Dendritic cell treated with granulocyte-macrophage colony-stimulating factor and Interleukin-4, amounts not matched to agents 40 ng/mL and 50 ng/mL, for 4 days (primary cell): ENCODE data around the gene STBD1.
"Not testable (repeated sequence)": the region's sequence is repeated elsewhere in the genome, so short reads cannot be mapped to it uniquely, and the experiment has no call there.

Experiments used
- H3K27ac Mint-ChIP-seq: one replicate; pipeline ENCODE4 v1.8.0; 2022; ENCODE audit warnings: mild to moderate bottlenecking, mixed read lengths
- H3K27me3 Mint-ChIP-seq: one replicate; pipeline ENCODE4 v1.8.0; 2022; ENCODE audit warnings: mild to moderate bottlenecking, mixed read lengths
- H3K36me3 Mint-ChIP-seq: one replicate; pipeline ENCODE4 v1.8.0; 2022; ENCODE audit warnings: low read depth, mixed read lengths
- H3K4me1 Mint-ChIP-seq: one replicate; pipeline ENCODE4 v1.8.0; 2022; ENCODE audit warnings: low read depth, mixed read lengths
- H3K4me3 Mint-ChIP-seq: one replicate; pipeline ENCODE4 v1.8.0; 2022; ENCODE audit warnings: mild to moderate bottlenecking, moderate library complexity, mixed read lengths
- H3K9me3 Mint-ChIP-seq: one replicate; pipeline ENCODE4 v1.8.0; 2022; ENCODE audit warnings: mixed read lengths
- intact Hi-C: fragments of 100-400 bp; cut with micrococcal nuclease; formaldehyde crosslinking; loops from one replicate; pipeline ENCODE4 v1.15.0; 2022

The STBD1 gene

DNA sequence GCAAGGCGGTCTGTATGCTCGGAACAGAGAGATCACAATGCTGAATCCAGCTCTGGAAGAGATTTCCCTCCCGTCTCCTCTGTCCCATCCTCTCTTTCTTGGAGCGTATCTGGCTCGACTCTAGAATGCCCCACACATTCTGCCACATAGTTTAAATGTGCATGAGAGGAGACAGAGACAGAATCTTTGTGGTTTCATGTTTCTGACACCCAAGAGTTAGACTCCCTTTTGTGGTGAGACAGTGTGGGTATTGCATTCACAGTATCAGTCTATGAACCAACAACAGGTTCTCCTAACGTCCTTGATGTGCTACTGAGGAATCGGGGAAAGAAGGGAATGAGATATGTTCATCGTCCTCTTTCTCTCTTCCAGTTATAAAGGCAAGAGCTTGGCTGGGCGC lies 29.7 kb upstream of the STBD1 start:
- Mint-ChIP-seq H3K27ac (no peak overlapping the region), H3K27me3 (no peaks in the 10 kb centered on the region), H3K4me1 (peaks cover 15% of the 10 kb centered on the region), H3K9me3 (no peaks in the 10 kb centered on the region), H3K36me3 (no peaks in the 10 kb centered on the region), H3K4me3 (no peak overlapping the region)
- intact Hi-C loops = no loop called here

DNA sequence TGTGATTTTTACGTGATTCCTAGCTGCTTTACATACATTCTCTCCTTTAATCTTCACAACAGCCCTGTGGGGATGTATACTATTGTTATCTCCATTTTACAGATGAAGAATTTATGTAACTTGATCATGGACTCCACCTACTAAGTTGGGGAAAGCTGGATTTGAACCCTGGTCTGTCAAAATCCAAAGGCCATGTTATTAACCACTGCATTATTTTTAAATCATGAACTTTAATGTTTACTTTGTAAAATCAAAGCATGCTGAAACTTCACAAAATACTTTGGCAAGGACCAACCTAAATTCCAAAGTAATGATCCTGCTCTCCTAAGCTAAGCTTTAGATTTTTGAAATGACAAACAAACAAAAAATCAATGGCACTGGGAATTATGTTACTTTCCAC lies 28.9 kb upstream of the STBD1 start:
- Mint-ChIP-seq H3K4me1 (peaks cover 15% of the 10 kb centered on the region), H3K36me3 (no peaks in the 10 kb centered on the region), H3K9me3 (no peaks in the 10 kb centered on the region), H3K27me3 (no peaks in the 10 kb centered on the region), H3K4me3 (no peak overlapping the region), H3K27ac (no peak overlapping the region)
- intact Hi-C loops = no loop called here

DNA sequence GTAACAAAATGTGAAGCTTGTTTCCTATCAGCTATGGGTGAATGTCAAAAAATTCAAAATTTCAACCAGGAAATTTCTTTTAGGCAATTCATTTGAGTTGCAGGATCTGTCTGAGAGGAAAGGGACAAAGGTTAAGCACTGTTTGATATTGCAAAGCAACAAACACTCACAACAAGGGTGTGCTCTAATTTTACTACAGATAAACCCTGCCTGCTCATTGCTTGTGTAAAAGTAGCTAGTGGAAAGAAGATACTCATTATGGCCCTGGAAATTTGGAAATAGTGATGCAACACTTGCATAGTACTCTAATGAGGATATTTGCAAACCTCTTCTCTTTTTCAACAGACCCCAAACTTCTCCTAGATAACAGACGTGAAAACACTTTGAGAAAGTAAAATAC lies 27.9 kb upstream of the STBD1 start:
- H3K27ac Mint-ChIP-seq = no peak overlapping the region
- intact Hi-C loops = no loop called here
- no peaks in the 10 kb centered on the region for H3K27me3 Mint-ChIP-seq
- no peaks in the 10 kb centered on the region for H3K36me3 Mint-ChIP-seq
- H3K4me3 Mint-ChIP-seq = no peak overlapping the region
- peaks cover 15% of the 10 kb centered on the region for H3K4me1 Mint-ChIP-seq
- H3K9me3 Mint-ChIP-seq = no peaks in the 10 kb centered on the region

DNA sequence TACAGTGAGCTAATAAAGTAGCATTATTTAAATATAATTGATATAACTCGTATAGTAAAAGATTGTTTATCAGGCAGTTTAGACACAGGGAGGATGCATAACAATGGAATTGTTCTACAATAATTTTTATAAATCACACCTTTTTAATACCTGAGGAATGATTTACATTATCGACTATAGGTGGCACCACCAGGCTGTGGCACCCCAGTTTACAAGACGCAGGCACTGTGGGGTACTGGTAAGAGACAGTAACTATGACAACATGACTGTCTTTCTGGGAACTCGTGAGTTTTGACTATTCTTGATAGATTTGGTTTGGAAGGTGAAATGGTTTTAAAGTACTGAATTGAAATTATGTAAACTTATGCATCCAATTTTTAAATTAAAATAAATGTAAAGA lies 27.1 kb upstream of the STBD1 start:
- Mint-ChIP-seq H3K4me1 (peaks cover 15% of the 10 kb centered on the region), H3K27me3 (no peaks in the 10 kb centered on the region), H3K36me3 (no peaks in the 10 kb centered on the region), H3K27ac (no peak overlapping the region), H3K9me3 (no peaks in the 10 kb centered on the region), H3K4me3 (no peak overlapping the region)
- intact Hi-C loops = no loop called here

DNA sequence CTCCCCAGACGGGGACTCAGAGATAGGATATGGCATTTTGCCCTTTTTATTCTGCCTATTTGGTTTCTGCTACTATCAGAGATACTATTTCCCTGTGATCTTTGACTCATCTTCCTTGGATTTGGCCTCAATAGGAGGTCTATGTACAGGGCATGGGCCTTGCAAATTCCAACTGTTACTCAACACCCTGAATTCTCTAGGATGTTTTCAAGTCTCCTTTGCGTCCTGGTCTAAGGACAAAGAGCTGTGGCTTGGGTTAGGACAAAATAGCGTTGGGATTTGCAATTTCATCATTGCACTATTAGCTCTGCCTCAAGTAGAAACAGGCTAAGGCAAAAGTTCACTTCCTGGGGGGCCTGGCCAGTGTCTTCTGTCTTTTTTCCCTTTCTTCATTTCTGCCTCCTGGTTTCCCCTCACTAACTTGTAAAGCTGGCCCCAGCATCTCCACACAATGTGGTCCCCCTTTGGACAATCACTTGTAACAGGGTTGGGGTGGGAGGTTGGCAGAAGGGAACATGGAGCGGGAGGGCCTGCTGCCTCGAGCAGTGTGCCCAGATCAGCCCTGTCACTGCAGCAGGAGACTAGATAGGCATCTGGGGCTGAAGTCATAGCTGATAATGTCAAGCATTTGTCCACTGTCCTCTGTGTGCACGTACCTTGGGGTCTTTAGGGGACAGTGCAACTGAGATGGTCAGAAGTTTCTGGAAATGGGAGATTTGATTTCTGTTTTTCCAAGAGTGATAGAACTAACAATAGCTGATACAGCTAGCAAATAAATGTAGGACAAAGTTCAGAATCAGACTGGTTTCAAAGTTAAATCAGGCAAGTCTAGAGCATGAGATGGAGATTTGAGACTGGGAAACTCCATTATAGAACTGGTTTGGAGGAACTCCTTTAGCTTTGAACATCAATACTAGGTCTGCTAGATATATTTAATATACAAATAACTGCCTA lies 25.8 kb upstream of the STBD1 start:
- H3K27ac Mint-ChIP-seq = no peak overlapping the region
- H3K4me1 Mint-ChIP-seq = peaks cover 11% of the 10 kb centered on the region
- H3K9me3 Mint-ChIP-seq = no peaks in the 10 kb centered on the region
- H3K4me3 Mint-ChIP-seq = no peak overlapping the region
- H3K27me3 Mint-ChIP-seq = no peaks in the 10 kb centered on the region
- intact Hi-C loops = no loop called here
- no peaks in the 10 kb centered on the region for H3K36me3 Mint-ChIP-seq

DNA sequence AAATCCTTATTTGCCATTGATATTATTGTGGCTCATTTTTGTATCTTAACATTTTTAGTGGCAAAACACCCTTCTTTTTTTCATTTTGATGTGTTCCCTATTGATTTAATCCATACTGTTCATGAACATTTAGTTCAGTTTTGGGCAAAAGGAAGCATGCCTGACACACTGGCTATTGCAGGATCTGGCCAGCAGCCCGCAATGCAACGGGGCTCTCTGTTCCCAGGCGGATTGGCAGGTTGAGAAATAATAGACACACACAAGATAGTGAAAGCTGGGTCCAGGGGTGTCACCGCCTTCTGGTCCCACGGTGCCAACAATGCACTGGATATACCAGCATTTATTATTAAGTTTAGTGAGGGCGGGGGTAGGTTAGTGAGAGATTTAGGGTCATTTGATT lies 24.9 kb upstream of the STBD1 start:
- H3K27ac Mint-ChIP-seq, H3K27me3 Mint-ChIP-seq, H3K36me3 Mint-ChIP-seq, H3K4me1 Mint-ChIP-seq, H3K9me3 Mint-ChIP-seq, H3K4me3 Mint-ChIP-seq, intact Hi-C loops: not testable (repeated sequence)

DNA sequence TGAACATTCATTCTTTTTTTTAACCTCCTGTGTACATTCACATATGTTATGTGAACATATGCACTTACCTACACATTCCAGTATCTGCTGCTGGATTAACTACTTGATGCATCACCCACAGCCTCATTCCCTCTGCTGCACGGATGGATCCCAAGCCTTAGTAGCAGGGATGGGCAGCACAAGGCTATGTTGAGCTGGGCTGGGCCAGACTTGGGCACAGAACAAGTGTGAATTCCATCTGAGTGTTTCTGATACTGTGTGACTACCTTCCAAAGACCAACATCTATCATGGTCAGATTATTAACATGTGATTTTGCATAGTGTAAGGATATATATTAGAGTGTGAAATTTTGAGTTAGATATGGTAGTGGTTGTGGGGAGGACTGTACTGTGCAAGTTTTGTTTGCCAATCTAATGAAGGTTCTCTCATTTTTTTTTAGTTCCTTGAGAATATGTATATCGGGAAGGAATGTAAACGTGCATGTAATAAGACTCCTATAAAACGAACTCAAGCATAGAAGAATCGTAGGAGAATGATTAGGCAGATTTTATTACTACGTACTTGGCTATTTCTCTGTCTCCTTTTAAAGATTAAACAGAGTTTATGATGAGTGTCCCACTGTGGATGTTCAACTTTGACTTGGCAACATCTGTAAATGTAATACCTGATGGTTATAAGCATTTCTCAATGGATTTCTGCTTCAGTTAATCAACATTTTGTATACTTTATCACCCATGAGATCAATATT lies 23.4 kb upstream of the STBD1 start:
- no peak overlapping the region for H3K4me3 Mint-ChIP-seq
- H3K9me3 Mint-ChIP-seq = no peaks in the 10 kb centered on the region
- H3K27ac Mint-ChIP-seq = no peak overlapping the region
- no peaks in the 10 kb centered on the region for H3K27me3 Mint-ChIP-seq
- peaks cover 7% of the 10 kb centered on the region for H3K4me1 Mint-ChIP-seq
- H3K36me3 Mint-ChIP-seq = no peaks in the 10 kb centered on the region
- intact Hi-C loops = no loop called here

DNA sequence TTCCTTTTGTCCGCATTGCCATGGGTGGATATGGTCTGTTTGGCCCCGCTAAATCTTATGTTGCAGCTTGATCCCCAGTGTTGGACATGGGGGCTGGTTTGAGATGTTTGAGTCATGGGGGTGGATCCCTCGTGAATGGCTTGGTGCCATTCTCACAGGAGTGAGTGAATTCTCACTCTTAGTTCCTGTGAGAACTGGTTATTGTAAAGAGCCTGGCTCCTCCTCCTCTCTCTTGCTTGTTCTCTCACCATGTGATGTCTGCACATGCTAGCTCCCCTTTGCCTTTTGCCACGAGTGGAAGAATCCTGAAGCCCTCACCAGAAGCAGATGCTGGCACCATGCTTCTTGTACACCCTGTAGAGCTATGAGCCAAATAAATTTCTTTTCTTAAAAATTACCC lies 22.6 kb upstream of the STBD1 start:
- H3K4me1 Mint-ChIP-seq = no peaks in the 10 kb centered on the region
- no peaks in the 10 kb centered on the region for H3K36me3 Mint-ChIP-seq
- H3K27ac Mint-ChIP-seq = no peak overlapping the region
- intact Hi-C loops = no loop called here
- no peak overlapping the region for H3K4me3 Mint-ChIP-seq
- no peaks in the 10 kb centered on the region for H3K27me3 Mint-ChIP-seq
- H3K9me3 Mint-ChIP-seq = no peaks in the 10 kb centered on the region

DNA sequence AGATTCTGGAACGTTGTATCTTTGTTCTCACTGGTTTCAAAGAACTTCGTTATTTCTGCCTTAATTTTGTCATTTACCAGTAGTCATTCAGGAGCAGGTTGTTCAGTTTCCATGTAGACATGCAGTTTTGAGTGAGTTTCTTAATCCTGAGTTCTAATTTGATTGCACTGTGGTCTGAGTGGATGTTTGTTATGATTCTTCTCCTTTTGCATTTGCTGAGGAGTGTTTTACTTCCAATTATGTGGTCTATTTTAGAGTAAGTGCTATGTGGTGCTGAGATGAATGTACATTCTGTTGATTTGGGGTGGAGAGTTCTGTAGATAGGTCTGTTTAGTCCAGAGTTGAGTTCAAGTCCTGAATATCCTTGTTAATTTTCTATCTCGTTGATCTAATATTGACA lies 18.7 kb upstream of the STBD1 start:
- H3K4me1 Mint-ChIP-seq, intact Hi-C loops, H3K36me3 Mint-ChIP-seq, H3K9me3 Mint-ChIP-seq, H3K27ac Mint-ChIP-seq, H3K27me3 Mint-ChIP-seq, H3K4me3 Mint-ChIP-seq: not testable (repeated sequence)

DNA sequence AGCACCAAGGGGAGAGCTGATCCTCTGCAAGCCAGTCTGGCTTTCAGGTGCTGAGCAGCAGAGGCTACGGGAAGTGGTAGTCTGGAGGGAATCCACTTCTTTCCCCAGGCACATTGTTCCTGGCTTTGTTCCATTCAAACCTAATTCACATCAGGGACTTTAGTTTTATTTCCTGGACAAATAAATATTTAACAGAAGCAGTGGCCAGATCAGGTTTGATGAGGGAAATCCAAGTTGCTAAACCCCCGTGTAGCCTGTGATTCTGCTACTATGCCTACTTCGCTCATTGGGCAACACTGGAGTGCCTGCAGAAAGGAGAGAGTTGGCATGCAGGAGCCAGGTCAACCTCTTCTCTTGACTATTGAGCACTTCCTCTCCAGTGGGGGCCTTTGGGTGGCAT lies 13.8 kb upstream of the STBD1 start:
- Mint-ChIP-seq H3K27ac (no peak overlapping the region), H3K4me1 (peaks cover 19% of the 10 kb centered on the region), H3K9me3 (no peaks in the 10 kb centered on the region), H3K4me3 (no peak overlapping the region), H3K27me3 (no peaks in the 10 kb centered on the region), H3K36me3 (no peaks in the 10 kb centered on the region)
- intact Hi-C loops = no loop called here

DNA sequence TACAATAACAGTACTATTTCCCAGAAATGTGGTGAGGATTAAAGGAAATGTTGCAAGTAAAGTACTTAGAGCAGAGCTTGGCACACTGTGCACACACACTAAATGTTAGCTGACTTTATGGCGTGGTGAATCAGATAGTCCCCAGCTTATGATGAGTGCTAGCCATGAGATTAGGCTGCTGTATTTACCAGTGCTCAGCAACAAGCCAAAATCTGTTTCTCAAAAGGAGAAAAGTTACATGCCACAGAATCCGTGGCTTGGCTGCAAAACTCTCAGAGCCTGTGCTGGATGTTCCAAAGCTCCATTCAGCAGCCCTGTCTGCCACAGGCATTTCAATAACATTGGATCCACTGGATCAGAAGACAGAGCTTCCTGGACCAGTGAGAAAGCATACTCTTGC lies 12.8 kb upstream of the STBD1 start:
- no peaks in the 10 kb centered on the region for H3K9me3 Mint-ChIP-seq
- no peak overlapping the region for H3K4me3 Mint-ChIP-seq
- H3K27ac Mint-ChIP-seq = no peak overlapping the region
- no peaks in the 10 kb centered on the region for H3K36me3 Mint-ChIP-seq
- H3K4me1 Mint-ChIP-seq = peaks cover 19% of the 10 kb centered on the region
- intact Hi-C loops = no loop called here
- H3K27me3 Mint-ChIP-seq = no peaks in the 10 kb centered on the region

DNA sequence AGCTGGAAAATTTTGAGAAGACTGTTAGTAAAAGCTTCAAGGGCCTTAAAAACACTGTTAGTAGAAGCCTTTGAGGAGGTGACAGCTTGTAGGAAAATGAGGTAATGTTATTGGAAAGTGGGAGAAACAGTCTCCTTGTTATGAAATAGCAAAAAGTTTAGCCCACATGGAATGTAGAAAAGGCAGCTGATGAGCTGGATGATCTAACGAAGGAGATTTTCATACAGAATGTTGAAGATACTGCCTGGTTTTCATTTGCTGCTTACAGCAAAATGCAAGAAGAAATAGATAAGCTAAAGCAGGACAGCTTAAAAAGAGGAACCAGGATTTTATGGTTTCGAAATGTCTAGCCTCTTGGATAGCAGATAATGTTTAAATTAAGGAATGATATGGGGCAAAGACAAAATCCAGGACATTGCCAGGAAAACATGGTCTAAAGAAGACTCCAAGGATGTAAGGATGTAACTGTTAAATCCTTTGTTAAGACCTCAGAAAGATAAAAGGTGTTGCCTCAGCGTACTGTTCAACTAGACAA lies 10.2 kb upstream of the STBD1 start:
- no peaks in the 10 kb centered on the region for H3K36me3 Mint-ChIP-seq
- peaks cover 39% of the 10 kb centered on the region for H3K4me1 Mint-ChIP-seq
- H3K4me3 Mint-ChIP-seq = no peak overlapping the region
- no peaks in the 10 kb centered on the region for H3K27me3 Mint-ChIP-seq
- no peaks in the 10 kb centered on the region for H3K9me3 Mint-ChIP-seq
- intact Hi-C loops = no loop called here
- no peak overlapping the region for H3K27ac Mint-ChIP-seq

DNA sequence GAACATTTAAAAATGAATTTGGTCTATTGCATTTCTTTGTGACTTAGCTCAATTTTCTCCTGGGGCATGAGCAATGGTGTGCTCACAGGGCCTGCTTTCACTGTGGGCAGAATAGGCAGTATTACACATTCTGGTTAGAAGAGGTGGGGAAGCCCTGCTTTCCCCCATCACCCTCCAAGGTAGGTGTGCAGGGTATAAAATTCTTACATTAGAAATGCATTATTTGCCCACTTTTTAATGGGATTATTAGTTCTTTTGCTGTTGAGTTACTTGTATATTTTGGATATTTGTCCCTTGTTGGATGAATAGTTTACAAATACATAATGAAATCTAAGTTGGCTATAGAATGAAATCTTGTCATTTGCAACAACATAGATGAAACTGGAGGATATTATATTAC lies 8.3 kb upstream of the STBD1 start:
- no peaks in the 10 kb centered on the region for H3K9me3 Mint-ChIP-seq
- H3K4me1 Mint-ChIP-seq = peaks cover 55% of the 10 kb centered on the region
- no peaks in the 10 kb centered on the region for H3K27me3 Mint-ChIP-seq
- H3K4me3 Mint-ChIP-seq = no peak overlapping the region
- intact Hi-C loops = no loop called here
- H3K36me3 Mint-ChIP-seq = no peaks in the 10 kb centered on the region
- no peak overlapping the region for H3K27ac Mint-ChIP-seq

DNA sequence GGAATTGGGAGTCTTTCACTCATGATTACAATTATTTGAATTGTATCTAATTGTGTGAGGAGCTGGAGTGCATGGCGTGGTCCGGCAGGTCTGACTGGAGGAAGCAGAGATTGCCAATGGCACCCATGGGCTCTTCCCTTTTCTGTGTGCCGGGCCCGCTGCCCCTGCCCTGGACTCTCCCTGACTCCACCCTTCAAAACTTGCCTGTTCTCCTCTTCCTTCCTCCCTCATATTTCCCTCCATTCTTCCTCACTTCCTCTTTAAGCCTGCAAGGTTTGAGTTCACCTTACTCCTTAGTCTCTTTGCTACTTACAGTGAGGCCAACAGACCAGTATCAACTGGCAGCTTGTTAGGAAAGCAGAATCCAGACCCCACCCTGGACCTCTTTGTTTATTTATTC lies 6.5 kb upstream of the STBD1 start:
- Mint-ChIP-seq H3K4me3 (no peak overlapping the region), H3K27me3 (peaks cover 2% of the 10 kb centered on the region), H3K4me1 (peaks cover 58% of the 10 kb centered on the region), H3K9me3 (no peaks in the 10 kb centered on the region), H3K36me3 (no peaks in the 10 kb centered on the region), H3K27ac (peak overlapping the region; percentile 55)
- intact Hi-C loops = no loop called here
